Islet of Langerhans (tissue), 1 donor: ENCODE data around the gene CALR.
"Not testable (repeated sequence)": the region's sequence is repeated elsewhere in the genome, so short reads cannot be mapped to it uniquely, and the experiment has no call there.

Experiments
- FAIRE-seq: peaks from one replicate; lab custom pipeline; 2011; peaks lifted over from hg19 to GRCh38; lab: Jason Lieb, UNC

CALR gene

GRCh38 chr19:12952488-12953137 is 14.2 kb downstream of the CALR start:
- FAIRE-seq, result no peak

GRCh38 chr19:12953138-12953798 is 14.9 kb downstream of the CALR start:
- no peak for FAIRE-seq

- no peak for FAIRE-seq
These were observed 15.6 kb downstream of the CALR start for GRCh38 chr19:12953799-12954611.

DNA sequence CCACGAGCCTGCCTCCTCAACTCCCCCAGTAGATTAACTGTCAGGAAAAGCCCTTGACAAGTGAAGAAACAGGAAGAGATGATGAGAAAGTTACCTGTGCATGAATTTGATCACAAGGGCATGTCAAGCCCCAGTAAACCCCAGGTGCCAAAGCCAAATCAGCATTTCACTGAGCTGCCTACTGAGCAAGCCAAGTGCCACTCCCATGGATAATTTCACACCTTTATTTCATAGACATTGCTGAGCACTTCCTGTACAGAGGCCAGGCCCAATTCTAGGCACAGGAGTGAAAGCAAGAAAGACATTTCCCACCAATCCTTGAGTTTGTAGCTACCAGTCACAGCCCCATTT is 16.2 kb downstream of the CALR start:
- no peak for FAIRE-seq

DNA sequence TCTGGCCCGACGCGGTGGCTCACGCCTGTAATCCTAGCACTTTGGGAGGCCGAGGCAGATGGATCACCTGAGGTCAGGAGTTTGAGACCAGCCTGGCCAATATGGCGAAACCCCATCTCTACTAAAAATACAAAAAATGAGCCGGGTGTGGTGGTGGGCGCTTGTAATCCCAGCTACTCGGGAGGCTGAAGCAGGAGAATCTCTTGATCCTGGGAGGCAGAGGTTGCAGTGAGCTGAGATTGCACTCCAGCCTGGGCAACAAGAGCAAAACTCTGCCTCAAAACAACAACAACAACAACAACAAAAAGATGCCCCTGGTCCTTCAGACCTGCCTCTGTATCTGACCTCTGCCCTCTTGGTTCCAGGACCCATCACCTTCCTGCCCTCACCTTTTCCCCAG is 17.2 kb downstream of the CALR start:
- not testable (repeated sequence) for FAIRE-seq

DNA sequence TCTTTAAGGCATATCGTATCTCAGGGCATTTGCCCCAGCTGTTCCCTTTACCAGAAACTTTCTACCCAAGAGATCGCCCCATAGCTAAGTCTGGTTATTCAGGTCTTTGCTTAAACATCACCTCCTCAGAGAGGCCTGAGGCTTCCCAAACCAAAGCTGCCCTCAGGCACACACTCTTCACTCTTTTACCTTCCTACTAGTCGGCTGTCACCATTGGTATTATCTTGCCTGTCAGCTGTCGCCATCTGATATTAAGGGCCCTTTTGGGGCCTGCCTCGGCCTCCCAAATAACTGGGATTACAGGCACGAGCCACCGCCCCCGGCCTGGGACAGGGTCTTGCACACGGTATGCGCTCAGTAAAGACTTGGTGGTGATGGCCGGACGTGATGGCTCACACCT is 17.6 kb downstream of the CALR start:
- FAIRE-seq, result no peak

GRCh38 chr19:12956446-12957388 is 18.3 kb downstream of the CALR start, which contains the start of gene GADD45GIP1:
TSS of gene GADD45GIP1 (minus strand) at chr19:12957223. CDS start at chr19:12957212, 11 bp downstream.
- FAIRE-seq, result no peak

- FAIRE-seq, result not testable (repeated sequence)
These were observed 19.1 kb downstream of the CALR start for GRCh38 chr19:12957389-12957952.

DNA sequence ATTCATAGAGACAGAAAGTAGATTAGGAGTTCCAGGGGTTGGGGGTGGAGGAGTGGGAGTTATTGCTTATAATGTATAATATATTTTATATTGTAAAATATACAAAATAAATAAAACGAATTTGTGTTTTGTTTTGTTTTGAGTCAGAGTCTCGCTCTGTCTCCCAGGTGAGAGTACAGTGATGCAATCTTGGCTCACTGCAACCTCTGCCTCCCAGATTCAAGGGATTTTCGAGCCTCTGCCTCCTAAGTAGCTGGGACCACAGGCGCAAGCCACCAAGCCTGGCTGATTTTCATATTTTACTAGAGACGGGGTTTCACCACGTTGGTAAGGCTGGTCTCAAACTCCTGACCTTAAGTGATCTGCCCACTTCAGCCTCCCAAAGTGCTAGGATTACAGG is 21.1 kb downstream of the CALR start:
- no peak for FAIRE-seq

- FAIRE-seq, result no peak
These were observed 26.8 kb downstream of the CALR start for GRCh38 chr19:12965017-12965811.

GRCh38 chr19:12965812-12966135 is 27.4 kb downstream of the CALR start:
- FAIRE-seq, result no peak

DNA sequence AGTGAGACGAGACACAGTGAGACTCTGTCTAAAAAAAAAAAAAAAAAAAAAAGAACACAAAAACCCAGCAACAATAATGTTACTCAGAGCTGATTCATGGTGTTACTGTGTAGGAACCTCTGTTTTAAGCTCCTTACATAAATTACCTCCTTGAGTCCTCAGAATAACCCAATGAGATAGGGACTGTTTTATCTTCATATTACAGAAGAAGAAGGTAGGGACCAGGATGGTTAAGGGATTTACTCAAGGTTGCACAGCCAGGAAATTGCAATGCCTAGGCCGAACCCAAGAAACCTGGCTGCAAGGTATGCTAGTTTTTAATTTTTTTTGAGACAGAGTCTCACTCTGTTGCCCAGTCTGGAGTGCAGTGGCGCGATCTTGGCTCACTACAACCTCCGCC is 29.5 kb downstream of the CALR start:
- FAIRE-seq, result no peak

- no peak for FAIRE-seq
These were observed 31.0 kb downstream of the CALR start, which contains the start of gene DAND5 for GRCh38 chr19:12969292-12969988. TSS of gene DAND5 (plus strand) at chr19:12969576. CDS start at chr19:12969661, 85 bp downstream.

DNA sequence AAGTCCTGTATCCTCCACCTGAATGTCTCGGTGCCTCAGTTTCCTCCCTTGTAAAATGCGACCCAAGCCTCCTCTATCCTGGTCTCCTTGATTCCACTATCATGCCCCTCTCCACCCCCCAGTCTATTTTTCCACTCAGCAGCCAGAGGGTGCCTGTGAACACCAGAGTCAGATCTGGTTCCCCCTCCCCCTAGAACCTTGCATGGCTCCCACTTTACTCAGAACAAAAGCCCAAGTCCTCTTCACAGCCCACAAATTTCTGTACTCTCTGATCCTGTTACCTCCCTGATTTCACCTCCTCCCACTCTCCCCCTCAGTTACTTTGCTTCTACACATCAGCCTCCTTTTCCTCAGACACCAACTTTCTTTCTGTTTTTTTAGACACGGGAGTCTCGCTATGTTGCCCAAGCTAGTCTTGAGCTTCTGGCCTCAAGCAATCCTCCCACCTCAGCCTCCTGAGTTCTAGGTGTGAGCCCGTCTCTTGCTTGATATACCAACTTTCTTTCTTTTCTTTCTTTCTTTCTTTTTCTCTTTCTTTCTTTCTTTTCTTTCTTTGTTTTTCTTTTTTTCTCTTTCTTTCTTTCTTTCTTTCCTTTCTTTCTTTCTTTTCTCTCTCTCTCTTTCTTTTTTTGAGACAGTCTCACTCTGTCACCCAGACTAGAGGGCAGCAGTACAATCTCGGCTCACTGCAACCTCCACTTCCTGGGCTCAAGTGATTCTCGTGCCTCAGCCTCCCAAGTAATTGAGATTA is 31.8 kb downstream of the CALR start:
- no peak for FAIRE-seq

- no peak for FAIRE-seq
These were observed 34.8 kb downstream of the CALR start for GRCh38 chr19:12973236-12973635.

GRCh38 chr19:12974301-12975220 is 36.2 kb downstream of the CALR start:
- FAIRE-seq, result no peak

DNA sequence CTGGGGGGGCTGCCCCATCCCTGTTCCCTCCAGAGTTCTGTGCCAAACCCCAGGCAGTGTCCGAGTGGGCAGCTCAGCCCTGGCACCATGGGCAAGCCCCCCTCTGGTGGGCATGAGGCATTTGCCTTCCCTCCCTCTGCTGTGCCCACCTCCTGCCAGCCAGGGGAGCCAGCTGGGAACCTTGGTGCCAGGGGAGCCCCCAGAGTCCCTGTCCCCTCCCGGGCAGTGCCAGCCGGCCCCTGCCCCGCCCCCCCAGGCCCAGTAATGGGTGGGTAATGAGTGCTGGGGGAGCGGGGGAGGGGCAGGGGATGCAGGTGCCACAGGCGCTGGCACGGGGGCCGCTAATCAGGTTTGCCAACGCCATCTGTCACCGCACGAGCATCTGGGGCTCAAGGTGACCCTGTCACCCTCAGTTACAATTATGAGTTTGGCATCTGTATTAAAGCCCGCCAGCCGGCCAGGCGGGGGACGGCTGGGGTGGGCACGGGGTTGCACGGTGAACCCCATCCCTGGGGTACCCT is 36.9 kb downstream of the CALR start:
- FAIRE-seq, result no peak

GRCh38 chr19:12976109-12976508 is 37.7 kb downstream of the CALR start:
- not testable (repeated sequence) for FAIRE-seq
